ENCODE data around the gene ZNF783.
"Not testable (repeated sequence)": the region's sequence is repeated elsewhere in the genome, so short reads cannot be mapped to it uniquely, and the experiment has no call there.

ZNF783 gene

DNA sequence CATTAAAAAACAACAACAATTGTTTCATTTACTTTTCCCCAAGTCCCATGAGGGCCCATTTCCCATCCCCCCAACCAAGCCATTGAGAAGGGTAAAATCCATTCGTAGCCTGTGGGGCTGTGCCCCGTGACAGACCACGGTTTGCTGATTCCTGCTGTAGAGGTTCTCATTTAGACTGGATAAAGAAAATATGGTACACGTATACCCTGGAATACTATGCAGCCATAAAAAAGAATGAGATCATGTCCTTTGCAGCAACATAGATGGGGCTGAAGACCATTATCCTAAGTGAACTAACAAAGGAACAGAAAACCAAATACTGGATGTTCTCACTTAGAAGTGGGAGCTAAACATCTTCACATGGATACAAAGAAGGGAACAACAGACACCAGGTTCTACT is 44.9 kb downstream of the ZNF783 start:
- no peak for DNase-seq

DNA sequence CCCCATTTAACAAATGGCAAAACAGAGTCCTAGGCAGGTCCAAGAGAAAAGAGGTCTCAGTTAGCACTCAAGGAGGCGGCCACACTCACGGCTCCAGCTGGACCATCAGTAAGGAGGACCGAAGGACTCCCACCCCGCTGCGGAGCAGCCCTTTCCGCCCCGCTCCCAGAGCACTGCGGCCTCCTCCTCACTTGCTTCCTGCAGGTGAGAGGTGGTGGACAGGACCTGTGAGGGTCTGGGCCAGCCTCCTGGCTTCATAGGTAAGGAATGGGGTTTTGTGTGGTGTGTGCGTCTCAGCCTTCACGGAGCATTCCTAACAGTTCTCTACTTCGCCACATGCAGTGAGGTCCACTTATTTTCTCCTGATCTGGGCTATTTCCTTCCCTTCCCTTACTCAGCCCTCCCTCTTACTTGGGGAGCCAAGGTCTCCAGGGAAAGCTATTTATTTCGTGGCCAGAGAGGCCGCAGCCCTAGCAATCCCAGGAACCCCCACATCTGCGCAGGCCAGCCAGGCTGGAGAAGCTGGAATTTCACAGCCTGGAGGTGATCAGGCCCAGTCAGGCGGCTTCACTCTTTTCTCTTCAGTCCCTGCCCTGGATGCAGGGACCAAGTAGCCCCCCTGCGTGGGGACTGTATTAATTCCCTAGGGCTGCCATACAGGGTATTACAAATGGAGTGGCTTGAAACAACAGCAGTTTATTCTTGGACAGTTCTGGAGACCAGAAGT is 45.9 kb downstream of the ZNF783 start:
- DNase-seq: no peak

DNA sequence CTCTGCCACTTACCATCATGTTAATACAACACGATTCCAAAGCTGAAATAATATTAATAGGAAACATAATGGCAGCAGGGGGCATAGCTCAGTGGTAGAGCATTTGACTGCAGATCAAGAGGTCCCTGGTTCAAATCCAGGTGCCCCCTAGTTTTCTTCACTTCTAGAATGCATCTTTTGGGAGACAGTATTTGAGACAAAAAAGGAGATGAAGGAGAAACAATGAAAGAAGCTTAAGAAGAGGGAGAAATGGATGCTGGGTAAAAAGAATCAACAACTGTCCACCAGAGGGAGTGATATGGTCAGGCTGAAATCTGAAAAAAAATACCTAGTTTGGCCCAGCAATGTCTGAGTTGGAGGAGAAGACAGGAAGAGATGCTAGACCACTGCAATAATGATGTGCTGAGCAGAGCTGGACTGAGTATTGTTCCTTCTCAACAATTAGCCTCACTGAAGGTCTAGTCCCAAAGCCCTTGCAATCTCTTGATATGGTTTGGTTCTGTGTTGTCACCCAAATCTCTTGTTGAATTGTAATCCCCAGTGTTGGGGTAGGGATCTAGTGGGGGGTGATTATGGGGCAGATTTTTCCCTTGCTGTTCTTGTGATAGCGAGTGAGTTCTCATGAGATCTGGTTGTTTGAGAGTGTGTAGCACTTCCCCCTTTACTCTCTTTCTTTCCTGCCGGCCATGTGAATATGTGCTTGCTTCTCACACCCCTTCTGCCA is 48.3 kb downstream of the ZNF783 start:
- no peak for DNase-seq

DNA sequence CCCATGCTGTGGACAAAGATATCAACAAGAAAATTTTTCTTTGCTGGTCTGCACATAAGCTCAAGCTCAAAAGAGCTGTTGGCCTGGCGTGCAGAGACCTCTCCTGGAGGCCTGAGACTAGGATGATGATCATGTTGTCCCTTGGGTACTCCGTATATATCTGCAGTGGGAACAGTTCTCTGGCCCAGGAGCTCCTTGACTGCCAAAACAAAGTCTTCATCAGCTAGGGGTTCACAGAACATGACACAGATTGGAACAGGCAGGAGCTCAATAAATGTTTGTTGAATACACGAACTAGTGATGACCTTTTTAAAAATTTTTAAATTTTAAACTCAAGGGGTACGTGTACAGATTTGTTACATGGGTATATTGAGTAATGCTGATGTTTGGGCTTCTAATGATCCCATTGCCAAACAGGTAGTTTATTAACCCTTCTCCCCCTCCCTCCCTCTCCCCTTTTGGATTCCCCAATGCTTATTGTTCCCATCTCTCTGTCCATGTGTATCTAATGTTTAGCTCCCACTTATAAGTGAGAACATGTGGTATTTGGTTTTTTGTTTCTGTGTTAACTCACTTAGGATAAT is 49.1 kb downstream of the ZNF783 start:
- DNase-seq: no peak

DNA sequence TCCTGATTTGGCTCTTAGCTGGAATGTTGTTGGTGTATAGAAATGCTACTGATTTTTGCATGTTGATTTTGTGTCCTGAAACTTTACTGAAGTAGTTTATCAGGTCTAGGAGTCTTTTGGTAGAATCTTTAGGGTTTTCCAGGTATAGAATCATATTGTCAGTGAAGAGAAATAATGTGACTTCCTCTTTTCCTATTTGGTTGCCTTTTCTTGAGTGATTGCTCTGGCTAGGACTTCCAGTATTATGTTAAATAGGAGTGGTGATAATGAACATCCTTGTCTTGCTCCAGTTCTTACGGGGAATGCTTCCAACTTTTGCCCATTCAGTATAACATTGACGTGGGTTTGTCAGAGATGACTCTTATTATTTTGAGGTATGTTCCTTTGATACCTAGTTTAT is 52.0 kb downstream of the ZNF783 start:
- DNase-seq: no peak

DNA sequence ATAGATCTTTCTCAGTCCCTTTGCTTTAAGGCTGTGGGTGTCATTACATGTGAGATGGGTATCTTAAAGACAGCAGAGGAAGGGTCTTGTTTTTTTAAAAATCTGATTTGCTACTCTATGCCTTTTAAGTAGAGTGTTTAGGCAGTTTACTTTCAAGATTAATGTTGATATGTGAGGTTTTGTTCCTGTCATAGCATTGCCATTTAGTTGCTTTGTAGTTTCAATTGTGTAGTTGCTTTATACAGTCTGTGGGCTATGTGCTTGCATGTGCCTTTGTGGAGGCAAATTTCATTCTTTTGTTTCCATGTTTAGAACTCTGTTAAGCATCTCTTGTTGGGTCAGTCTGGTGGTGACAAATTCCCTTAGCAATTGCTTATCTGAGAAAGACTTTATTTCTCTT is 54.6 kb downstream of the ZNF783 start:
- no peak for DNase-seq

DNA sequence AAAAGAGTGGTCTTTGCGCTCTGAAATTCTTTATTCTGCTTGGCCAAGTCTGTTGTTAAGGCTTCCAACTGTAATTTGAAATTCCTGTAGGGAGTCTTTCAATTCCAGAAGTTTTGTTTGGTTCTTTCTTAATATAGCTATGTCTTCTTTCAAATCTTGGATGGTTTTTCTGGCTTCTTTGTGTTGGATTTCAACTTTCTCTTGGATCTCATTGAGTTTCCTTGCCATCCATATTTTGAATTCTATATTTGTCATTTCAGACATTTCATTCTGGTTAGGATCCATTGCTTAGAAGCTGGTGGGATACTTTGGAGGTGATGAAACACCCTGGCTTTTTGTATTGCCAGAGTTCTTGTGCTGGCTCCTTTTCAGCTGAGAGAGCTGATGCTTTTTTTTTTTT is 55.5 kb downstream of the ZNF783 start:
- DNase-seq: no peak

DNA sequence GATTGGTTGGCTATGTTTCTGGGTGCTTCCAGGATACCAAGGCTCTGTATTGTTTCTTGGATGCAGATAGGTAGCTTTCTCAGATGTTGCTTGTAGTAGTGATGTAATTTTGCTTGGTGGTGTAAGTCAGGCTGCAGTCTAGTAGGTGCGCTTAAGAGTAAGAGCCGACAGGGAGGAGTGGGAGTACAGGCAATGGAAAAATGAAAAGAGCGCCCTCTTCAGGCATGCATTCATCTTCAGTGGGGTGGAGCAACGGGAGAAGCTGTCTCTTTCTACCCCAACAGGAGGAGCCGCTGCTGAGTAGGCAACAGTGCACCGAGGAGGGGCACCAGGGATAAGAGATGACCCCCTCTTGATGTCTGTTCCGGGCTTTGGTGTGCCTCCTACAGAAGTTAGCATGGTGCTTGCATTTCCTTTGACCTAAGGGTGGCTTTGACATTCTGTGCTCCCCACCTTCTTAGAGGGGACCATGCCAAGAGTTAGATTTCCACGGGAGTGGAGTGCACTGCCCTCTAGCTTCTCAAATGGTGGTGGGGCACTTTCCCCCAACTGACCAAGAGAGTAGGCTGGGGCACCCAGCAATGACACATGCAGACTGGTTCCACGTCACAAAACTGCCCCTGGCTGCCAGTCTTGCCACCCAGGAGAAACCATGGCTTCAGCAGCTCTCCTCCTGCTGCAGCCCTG is 56.1 kb downstream of the ZNF783 start:
- DNase-seq: no peak

DNA sequence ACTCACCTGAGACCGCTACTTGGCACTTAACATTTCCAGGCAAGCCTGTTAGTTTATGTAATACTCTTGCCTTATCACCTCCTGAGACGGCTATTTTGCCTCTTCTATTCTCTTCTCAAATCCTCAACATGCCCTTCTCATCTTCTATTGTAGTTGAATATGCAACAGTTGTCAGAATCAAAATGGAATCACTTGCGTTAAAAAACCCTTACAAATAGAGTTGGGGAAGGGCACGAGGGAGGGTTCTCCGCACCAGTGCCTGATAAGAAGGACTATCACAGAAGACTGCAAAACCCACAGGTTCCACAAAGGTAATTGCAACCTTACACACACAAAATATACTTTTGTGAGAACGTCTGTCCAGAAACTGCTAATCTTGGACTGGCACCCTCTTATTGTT is 57.4 kb downstream of the ZNF783 start:
- no peak for DNase-seq

DNA sequence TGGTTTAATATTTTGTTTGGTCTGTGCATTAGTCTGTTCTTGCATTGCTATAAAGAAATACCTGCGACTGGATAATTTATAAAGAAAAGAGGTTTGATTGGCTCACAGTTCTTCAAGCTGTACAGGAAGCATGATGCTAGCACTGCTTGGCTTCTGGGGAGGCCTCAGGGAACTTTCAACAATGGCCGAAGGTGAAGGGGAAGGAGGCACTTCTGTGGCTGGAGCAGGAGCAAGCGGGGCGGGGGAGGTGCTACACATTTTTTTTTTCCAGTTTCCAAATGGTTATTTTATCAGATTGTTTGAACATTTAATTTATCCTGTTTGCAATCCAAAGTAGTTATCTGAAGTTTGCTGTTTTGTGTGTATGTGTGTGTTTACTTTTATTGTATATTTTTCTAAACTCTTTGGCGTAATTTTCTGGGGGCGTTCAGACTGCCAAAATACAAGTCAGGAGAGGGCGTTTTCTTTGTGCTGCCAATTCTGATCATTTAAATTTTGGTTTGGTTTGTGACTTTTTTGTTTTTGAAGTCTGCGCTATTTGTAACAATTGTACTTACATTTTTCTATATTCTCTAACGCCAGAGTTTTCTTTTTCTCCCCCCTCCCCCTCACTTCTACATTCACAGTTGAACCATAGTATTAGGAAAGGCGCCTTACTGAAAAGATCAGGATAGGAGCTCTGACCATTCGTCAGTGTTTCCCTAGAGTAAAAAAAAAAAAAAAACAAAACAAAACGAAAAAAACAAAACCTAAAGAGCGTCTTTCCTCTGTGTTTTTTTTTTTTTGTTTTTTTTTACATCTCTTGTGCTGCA is 58.5 kb downstream of the ZNF783 start:
- DNase-seq: no peak

DNA sequence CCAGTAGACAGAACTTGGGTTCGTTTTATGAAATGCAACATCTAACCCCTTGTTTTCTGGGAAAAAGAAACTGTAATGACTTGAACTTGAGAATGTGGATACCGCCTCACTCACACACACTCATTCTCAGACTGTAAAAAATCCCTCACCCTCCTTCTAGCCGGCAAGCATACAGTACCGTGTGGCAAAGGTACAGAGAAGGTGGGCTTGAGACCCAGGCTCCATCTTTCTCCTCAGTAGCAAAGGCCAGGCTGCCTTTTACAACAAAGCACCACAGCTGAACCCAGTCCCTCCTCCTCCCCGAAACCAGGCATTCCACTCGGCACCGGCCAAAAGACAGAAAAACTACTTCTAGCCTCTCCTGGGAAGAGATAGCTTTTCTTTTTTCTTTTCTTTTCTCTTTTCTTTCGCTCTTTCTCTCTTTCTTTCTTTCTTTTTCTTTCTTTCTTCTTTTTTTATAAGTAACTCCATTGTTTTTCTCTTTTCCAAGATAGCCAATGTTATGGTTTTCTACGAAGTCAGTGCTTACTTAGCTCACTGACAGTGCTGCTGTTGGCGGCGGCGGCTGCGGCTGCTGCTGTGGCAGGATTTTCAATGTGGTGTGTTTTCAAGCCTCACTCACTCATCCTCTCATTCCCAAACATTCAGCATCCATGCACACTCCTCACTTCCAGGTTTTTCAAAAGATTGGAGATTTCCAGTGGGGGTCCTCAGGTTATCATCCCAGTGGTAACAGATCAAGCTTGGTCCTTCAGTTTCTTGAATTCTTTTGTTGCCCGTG is 59.3 kb downstream of the ZNF783 start:
- DNase-seq: not testable (repeated sequence)

DNA sequence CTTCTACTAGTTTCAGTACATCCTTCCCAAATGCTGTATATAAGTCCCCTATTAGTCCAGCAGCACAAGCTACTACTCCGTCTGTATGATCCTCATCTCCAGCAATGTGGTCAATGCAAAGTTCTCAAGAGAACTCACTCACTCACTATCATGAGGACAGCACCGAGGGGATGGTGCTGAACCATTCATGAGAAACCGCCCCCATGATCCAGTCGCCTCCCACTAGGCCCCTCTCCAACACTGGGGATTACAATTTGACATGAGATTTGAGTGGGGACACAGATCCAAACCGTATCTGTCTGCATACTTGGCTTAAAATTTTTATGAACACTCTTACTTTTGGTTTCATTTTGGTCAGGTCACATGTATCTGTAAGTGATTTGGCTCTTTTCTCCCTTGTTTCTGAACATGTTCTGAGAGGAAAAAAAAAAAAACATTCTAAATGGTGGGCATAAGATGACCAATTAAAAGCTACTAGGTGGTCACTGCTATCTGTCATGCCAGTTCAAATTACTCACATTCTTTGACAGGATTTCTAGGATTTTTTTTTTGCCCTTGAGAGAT is 60.1 kb downstream of the ZNF783 start:
- no peak for DNase-seq

DNA sequence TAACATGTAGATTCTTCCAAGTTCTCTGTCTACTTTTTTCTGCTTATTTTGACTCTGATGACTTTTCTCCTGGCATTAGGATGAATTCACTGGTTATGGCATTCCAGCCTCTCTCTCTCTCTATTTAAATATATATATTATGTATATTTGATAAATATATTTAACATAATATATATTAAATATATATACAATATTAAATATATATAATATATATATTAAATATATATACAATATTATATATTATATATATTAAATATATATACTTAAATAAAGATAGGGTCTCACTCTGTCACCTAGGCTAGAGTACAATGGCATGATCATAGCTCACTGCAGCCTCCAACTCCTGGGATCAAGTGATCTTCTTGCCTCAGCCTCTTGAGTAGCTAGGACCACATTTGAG is 60.7 kb downstream of the ZNF783 start:
- no peak for DNase-seq

DNA sequence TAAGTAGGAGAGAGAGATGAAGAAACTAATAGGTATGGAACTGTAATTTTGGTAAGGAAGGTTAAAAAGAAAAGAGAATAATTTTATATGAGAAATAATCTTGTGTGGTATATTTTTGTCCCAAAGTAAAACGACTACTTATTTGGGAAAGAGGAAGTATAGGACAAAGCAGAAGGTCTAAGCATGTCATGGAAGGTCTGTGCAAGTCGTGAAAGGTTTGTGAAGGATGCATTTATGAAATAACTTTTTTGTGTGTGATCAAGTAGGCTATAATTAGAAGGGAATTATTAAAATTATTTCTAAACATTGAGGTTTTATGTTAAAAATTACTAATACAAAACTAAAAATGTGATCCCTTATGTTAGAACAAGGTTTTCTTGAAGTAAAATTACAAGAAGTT is 63.3 kb downstream of the ZNF783 start:
- no peak for DNase-seq

DNA sequence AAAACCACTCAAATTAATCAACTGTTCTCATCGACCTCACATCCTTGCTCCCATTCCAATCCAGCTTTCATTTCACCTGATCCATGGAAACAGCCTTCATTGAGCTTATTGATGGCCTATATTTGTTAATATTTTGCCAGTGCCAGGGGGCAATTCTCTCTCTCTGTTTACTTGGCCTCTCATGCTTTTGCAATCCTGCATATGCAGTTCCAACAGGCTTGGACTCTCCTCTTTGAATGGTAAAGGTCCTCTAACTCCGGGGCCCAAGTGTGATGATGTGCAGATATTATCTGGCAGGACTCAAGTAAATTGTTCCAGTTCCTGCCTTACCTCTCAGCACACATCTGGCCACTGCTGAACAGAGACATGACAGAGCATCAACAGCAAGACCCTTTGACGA is 67.3 kb downstream of the ZNF783 start:
- DNase-seq: no peak

DNA sequence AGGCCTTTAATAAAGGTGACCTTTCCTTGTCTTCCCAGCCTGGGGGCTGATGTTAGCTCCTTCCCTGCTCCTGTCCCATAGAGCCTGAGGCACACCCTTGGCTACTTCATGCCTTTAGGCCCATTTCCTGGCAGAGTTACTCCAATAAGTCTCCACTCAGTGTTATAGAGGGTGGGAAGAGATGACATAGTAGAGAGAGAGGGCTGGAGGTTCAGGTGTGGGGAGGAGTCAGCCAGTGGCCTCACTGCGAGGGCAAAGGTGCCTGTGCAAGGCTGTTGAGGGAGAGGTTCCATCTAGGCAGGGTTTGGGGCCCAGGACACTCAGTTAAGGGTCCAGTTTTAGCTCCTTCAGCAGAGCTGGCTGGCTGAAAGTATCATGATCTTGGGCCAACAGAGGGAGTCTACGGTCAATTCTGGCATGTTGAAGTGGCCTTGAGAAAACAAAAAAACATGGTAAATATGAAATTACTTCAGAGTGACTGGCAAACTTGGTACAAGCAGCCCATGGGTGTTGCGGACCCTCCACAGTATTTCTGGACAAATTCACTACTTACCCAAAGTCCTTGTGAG is 67.9 kb downstream of the ZNF783 start:
- no peak for DNase-seq

DNA sequence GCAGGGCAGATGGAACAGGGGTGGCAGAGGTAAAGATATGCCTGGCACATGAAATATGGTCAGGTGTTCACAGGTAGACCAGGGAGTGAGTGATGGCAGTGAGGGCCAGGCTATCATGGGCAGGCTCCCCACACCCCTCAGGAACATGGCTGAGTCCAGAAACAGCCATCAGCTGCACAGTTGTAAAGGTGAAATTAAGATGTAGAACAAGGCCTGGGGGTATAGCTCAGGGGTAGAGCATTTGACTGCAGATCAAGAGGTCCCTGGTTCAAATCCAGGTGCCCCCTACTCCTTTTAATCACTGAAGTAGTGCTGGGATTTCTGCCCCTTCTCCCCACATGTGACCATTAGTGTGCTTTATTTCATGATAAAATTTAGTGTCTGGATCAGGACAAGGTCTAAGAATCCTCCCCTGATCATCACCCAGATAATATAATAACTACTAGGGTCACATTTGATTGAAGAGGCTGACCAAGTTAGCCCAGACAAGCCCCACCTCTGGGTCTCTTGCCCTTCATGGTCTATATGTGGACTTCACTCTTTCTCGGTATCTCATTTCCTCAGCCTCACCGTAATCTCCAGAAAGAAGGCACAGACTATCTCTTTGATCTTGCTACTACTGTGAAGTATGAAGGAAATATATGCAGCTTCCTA is 69.0 kb downstream of the ZNF783 start:
- no peak for DNase-seq

DNA sequence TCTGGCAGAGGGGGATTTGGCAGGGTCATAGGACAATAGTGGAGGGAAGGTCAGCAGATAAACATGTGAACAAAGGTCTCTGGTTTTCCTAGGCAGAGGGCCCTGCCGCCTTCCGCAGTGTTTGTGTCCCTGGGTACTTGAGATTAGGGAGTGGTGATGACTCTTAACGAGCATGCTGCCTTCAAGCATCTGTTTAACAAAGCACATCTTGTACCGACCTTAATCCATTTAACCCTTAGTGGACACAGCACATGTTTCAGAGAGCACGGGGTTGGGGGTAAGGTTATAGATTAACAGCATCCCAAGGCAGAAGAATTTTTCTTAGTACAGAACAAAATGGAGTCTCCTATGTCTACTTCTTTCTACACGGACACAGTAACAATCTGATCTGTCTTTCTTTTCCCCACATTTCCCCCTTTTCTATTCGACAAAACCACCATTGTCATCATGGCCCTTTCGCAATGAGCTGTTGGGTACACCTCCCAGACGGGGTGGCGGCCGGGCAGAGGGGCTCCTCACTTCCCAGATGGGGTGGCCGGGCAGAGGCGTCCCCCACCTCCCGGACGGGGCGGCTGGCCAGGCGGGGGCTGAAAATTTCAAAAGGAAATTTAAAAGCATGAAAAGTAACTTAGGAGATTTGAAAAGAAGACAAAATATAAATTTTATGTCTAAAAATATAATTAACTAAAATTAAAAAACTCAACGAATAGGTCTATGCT is 70.8 kb downstream of the ZNF783 start:
- not testable (repeated sequence) for DNase-seq

DNA sequence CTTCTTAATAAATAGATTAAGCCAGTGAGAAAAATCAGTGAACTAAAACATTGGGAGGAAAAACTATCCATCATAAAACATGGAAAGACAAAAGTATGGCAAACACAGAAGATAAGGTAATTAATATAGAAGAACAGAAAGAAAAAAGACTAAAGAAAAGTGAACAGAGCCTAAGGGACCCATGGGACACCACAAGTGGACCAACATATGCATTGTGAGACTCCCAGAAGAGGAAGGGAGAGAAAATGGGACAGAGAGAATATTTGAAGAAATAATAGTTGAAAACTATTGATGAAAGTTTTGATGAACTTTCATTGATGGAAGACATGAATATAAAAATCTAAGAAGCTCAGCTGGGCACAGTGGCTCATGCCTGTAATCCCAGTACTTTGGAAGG is 71.3 kb downstream of the ZNF783 start:
- DNase-seq: no peak

DNA sequence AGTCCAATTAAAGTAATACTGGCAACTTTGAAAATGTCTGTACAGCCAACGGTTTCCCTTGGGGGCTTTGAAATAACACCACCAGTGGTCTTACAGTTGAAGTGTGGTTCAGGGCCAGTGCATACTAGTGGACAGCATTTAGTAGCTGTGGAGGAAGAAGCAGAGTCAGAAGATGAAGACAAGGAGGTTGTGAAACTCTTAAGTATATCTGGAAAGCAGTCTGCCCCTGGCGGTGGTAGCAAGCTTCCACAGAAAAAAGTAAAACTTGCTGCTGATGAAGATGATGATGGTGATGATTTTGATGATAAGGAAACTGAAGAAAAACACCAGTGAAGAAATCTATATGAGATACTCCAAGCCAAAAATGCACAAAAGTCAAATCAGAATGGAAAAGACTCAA is 72.2 kb downstream of the ZNF783 start:
- no peak for DNase-seq
